T-helper 1 cell treated with Interleukin-12 subunit alpha and Interleukin-12 subunit beta and Interleukin-4 antibody, amounts not matched to agents 30 μg/mL and 1 μg/mL, for 36 hours (primary cell): ENCODE data around the gene GGA1.

Experiments
- H3K27ac Mint-ChIP-seq: one replicate; pipeline ENCODE4 v1.8.0; 2021; ENCODE audit warnings: mild to moderate bottlenecking, mixed read lengths
- H3K27me3 Mint-ChIP-seq: one replicate; pipeline ENCODE4 v1.8.0; 2021; ENCODE audit warnings: low read depth, mixed read lengths
- H3K36me3 Mint-ChIP-seq: one replicate; pipeline ENCODE4 v1.8.0; 2021; ENCODE audit warnings: low read depth, mixed read lengths
- H3K4me1 Mint-ChIP-seq: one replicate; pipeline ENCODE4 v1.8.0; 2021; ENCODE audit warnings: low read depth, mixed read lengths
- H3K4me3 Mint-ChIP-seq: one replicate; pipeline ENCODE4 v1.8.0; 2021; ENCODE audit warnings: mild to moderate bottlenecking, moderate library complexity, mixed read lengths
- H3K9me3 Mint-ChIP-seq: one replicate; pipeline ENCODE4 v1.8.0; 2021; ENCODE audit warnings: mixed read lengths

The GGA1 gene

GRCh38 chr22:37657590-37658132 is 49.0 kb downstream of the GGA1 start:
- Mint-ChIP-seq H3K4me1 (peaks cover 31% of the 10 kb centered on the region), H3K36me3 (peaks cover 18% of the 10 kb centered on the region), H3K9me3 (no peaks in the 10 kb centered on the region), H3K27me3 (no peaks in the 10 kb centered on the region), H3K4me3 (peak overlapping the region; percentile 91), H3K27ac (peak overlapping the region; percentile 93)

GRCh38 chr22:37658133-37659065 is 49.8 kb downstream of the GGA1 start, which contains the start of gene PDXP:
Gene PDXP (plus strand): TSS chr22:37658723. CDS start chr22:37658783, 60 bp downstream.
- H3K27me3 Mint-ChIP-seq, result no peaks in the 10 kb centered on the region
- peak within 1 kb of the TSS; percentile 93 for H3K27ac Mint-ChIP-seq
- peak within 1 kb of the TSS; percentile 91 for H3K4me3 Mint-ChIP-seq
- H3K9me3 Mint-ChIP-seq, result no peaks in the 10 kb centered on the region
- peaks cover 13% of the 10 kb centered on the region for H3K36me3 Mint-ChIP-seq
- H3K4me1 Mint-ChIP-seq, result peaks cover 31% of the 10 kb centered on the region

- H3K27me3 Mint-ChIP-seq, result no peaks in the 10 kb centered on the region
- peaks cover 9% of the 10 kb centered on the region for H3K36me3 Mint-ChIP-seq
- peak overlapping the region; percentile 42 for H3K27ac Mint-ChIP-seq
- no peaks in the 10 kb centered on the region for H3K9me3 Mint-ChIP-seq
- H3K4me3 Mint-ChIP-seq, result peak overlapping the region; percentile 86
- peaks cover 31% of the 10 kb centered on the region for H3K4me1 Mint-ChIP-seq
Measured at GRCh38 chr22:37659066-37659896, 50.6 kb downstream of the GGA1 start.

- Mint-ChIP-seq H3K27me3 (no peaks in the 10 kb centered on the region), H3K27ac (peak overlapping the region; percentile 42), H3K4me3 (peak overlapping the region; percentile 86), H3K4me1 (peaks cover 31% of the 10 kb centered on the region), H3K36me3 (peaks cover 5% of the 10 kb centered on the region), H3K9me3 (no peaks in the 10 kb centered on the region)
Measured at GRCh38 chr22:37659897-37660708, 51.5 kb downstream of the GGA1 start.

- no peak overlapping the region for H3K27ac Mint-ChIP-seq
- no peaks in the 10 kb centered on the region for H3K27me3 Mint-ChIP-seq
- H3K4me3 Mint-ChIP-seq, result peak overlapping the region; percentile 86
- no peaks in the 10 kb centered on the region for H3K9me3 Mint-ChIP-seq
- peaks cover 5% of the 10 kb centered on the region for H3K36me3 Mint-ChIP-seq
- H3K4me1 Mint-ChIP-seq, result peaks cover 31% of the 10 kb centered on the region
Measured at GRCh38 chr22:37660709-37661045, 52.0 kb downstream of the GGA1 start.

GRCh38 chr22:37661160-37661924 is 52.7 kb downstream of the GGA1 start:
- no peaks in the 10 kb centered on the region for H3K27me3 Mint-ChIP-seq
- H3K36me3 Mint-ChIP-seq, result peaks cover 8% of the 10 kb centered on the region
- H3K27ac Mint-ChIP-seq, result peak overlapping the region; percentile 14
- H3K9me3 Mint-ChIP-seq, result no peaks in the 10 kb centered on the region
- peak overlapping the region; percentile 56 for H3K4me3 Mint-ChIP-seq
- peaks cover 31% of the 10 kb centered on the region for H3K4me1 Mint-ChIP-seq

GRCh38 chr22:37662039-37662438 is 53.4 kb downstream of the GGA1 start:
- Mint-ChIP-seq H3K4me1 (peaks cover 35% of the 10 kb centered on the region), H3K9me3 (no peaks in the 10 kb centered on the region), H3K4me3 (no peak overlapping the region), H3K36me3 (peaks cover 12% of the 10 kb centered on the region), H3K27me3 (no peaks in the 10 kb centered on the region), H3K27ac (no peak overlapping the region)

- Mint-ChIP-seq H3K27me3 (no peaks in the 10 kb centered on the region), H3K9me3 (no peaks in the 10 kb centered on the region), H3K4me3 (no peak overlapping the region), H3K36me3 (peaks cover 12% of the 10 kb centered on the region), H3K27ac (no peak overlapping the region), H3K4me1 (peaks cover 28% of the 10 kb centered on the region)
Measured at GRCh38 chr22:37663521-37664140, 55.0 kb downstream of the GGA1 start.

GRCh38 chr22:37664249-37665101 is 55.8 kb downstream of the GGA1 start:
- Mint-ChIP-seq H3K36me3 (peaks cover 12% of the 10 kb centered on the region), H3K27me3 (no peaks in the 10 kb centered on the region), H3K4me3 (no peak overlapping the region), H3K27ac (no peak overlapping the region), H3K9me3 (no peaks in the 10 kb centered on the region), H3K4me1 (peaks cover 26% of the 10 kb centered on the region)

GRCh38 chr22:37665487-37665886 is 56.9 kb downstream of the GGA1 start:
- no peak overlapping the region for H3K4me3 Mint-ChIP-seq
- no peaks in the 10 kb centered on the region for H3K9me3 Mint-ChIP-seq
- H3K4me1 Mint-ChIP-seq, result peaks cover 16% of the 10 kb centered on the region
- H3K36me3 Mint-ChIP-seq, result peaks cover 12% of the 10 kb centered on the region
- H3K27ac Mint-ChIP-seq, result no peak overlapping the region
- no peaks in the 10 kb centered on the region for H3K27me3 Mint-ChIP-seq

GRCh38 chr22:37669586-37669985 is 61.0 kb downstream of the GGA1 start:
- Mint-ChIP-seq H3K27ac (no peak overlapping the region), H3K36me3 (peaks cover 11% of the 10 kb centered on the region), H3K4me1 (peaks cover 19% of the 10 kb centered on the region), H3K27me3 (no peaks in the 10 kb centered on the region), H3K4me3 (no peak overlapping the region), H3K9me3 (no peaks in the 10 kb centered on the region)

GRCh38 chr22:37672206-37672919 is 63.7 kb downstream of the GGA1 start:
- Mint-ChIP-seq H3K4me1 (peaks cover 27% of the 10 kb centered on the region), H3K4me3 (no peak overlapping the region), H3K36me3 (peaks cover 9% of the 10 kb centered on the region), H3K9me3 (no peaks in the 10 kb centered on the region), H3K27me3 (no peaks in the 10 kb centered on the region), H3K27ac (peak overlapping the region; percentile 31)
